ENCODE measurements around the gene GRAMD4. TPM values are rescaled to one million over a fixed set of nuclear protein-coding genes. Genes with fewer than 3 reads are reported as not detected.
"Not testable (repeated sequence)": the region's sequence is repeated elsewhere in the genome, so short reads cannot be mapped to it uniquely, and the experiment has no call there.

GRAMD4 gene
- total RNA-seq, 2 experiments from 2014 or later, result 46.9 to 52.4 TPM

- Histone ChIP-seq H3K4me1 (ENCODE audit: insufficient read depth, low read length, poor library complexity, severe bottlenecking) (no peaks in the 10 kb centered on the region), H2AFZ (ENCODE audit: low read length) (no peak overlapping the region), H3K79me2 (ENCODE audit: insufficient read depth, low read depth, low read length) (no peaks in the 10 kb centered on the region), H3K9me2 (ENCODE audit: insufficient read depth, low read length) (no peaks in the 10 kb centered on the region), H3K36me3 (ENCODE audit: insufficient read depth, low read length) (peaks cover 8% of the 10 kb centered on the region; the same call in 1 of the 2 replicates), H3K27ac (ENCODE audit: low read depth, low read length, poor library complexity, severe bottlenecking) (no peak overlapping the region), H3K4me2 (ENCODE audit: low read length) (no peak overlapping the region), H4K20me1 (ENCODE audit: insufficient read depth, low read length) (no peaks in the 10 kb centered on the region), H3K4me3 (ENCODE audit: low read depth, low read length, poor library complexity, severe bottlenecking) (no peak overlapping the region), H3K9me3 (ENCODE audit: low read length) (no peaks in the 10 kb centered on the region)
- CTCF ChIA-PET (ENCODE audit: unreplicated experiment), result no interaction called here
- no TSS peak for BruUV-seq (replicated peaks)
- TF ChIP-seq EZH2phosphoT487 (IDR thresholded peaks at IDR 0.05; ENCODE audit: borderline replicate concordance, low read depth, low read length), result no peak
- TF ChIP-seq CTCF (conservative IDR thresholded peaks at IDR 0.05; ENCODE audit: low read length), result no peak
- intact Hi-C loops (cut with micrococcal nuclease; ENCODE audit: unreplicated experiment), result no loop called here
- POLR2A ChIA-PET, result no interaction called here
- no peak for DNase-seq (ENCODE audit: low spot score)
Observed at GRCh38 chr22:46639843-46640242, 19.7 kb downstream of the GRAMD4 start.

- Histone ChIP-seq H3K27ac (ENCODE audit: low read depth, low read length, poor library complexity, severe bottlenecking) (no peak overlapping the region), H3K79me2 (ENCODE audit: insufficient read depth, low read depth, low read length) (no peaks in the 10 kb centered on the region), H3K36me3 (ENCODE audit: insufficient read depth, low read length) (peaks cover 8% of the 10 kb centered on the region; the same call in 1 of the 2 replicates), H3K9me2 (ENCODE audit: insufficient read depth, low read length) (no peaks in the 10 kb centered on the region), H3K4me2 (ENCODE audit: low read length) (no peak overlapping the region), H3K4me3 (ENCODE audit: low read depth, low read length, poor library complexity, severe bottlenecking) (no peak overlapping the region), H4K20me1 (ENCODE audit: insufficient read depth, low read length) (no peaks in the 10 kb centered on the region), H3K9me3 (ENCODE audit: low read length) (no peaks in the 10 kb centered on the region), H2AFZ (ENCODE audit: low read length) (no peak overlapping the region), H3K4me1 (ENCODE audit: insufficient read depth, low read length, poor library complexity, severe bottlenecking) (no peaks in the 10 kb centered on the region)
- CTCF ChIA-PET (ENCODE audit: unreplicated experiment), result no interaction called here
- POLR2A ChIA-PET, result no interaction called here
- intact Hi-C loops (cut with micrococcal nuclease; ENCODE audit: unreplicated experiment), result no loop called here
- no peak for TF ChIP-seq CTCF (conservative IDR thresholded peaks at IDR 0.05; ENCODE audit: low read length)
- no peak for DNase-seq (ENCODE audit: low spot score)
- no TSS peak for BruUV-seq (replicated peaks)
Observed at GRCh38 chr22:46640293-46641055, 20.3 kb downstream of the GRAMD4 start.

- DNase-seq (ENCODE audit: low spot score), result no peak
- Histone ChIP-seq H3K9me3 (ENCODE audit: low read length) (no peaks in the 10 kb centered on the region), H3K9me2 (ENCODE audit: insufficient read depth, low read length) (no peaks in the 10 kb centered on the region), H3K4me2 (ENCODE audit: low read length) (no peak overlapping the region), H2AFZ (ENCODE audit: low read length) (no peak overlapping the region), H3K4me3 (ENCODE audit: low read depth, low read length, poor library complexity, severe bottlenecking) (no peak overlapping the region), H3K27ac (ENCODE audit: low read depth, low read length, poor library complexity, severe bottlenecking) (no peak overlapping the region), H3K79me2 (ENCODE audit: insufficient read depth, low read depth, low read length) (no peaks in the 10 kb centered on the region), H3K4me1 (ENCODE audit: insufficient read depth, low read length, poor library complexity, severe bottlenecking) (no peaks in the 10 kb centered on the region), H3K36me3 (ENCODE audit: insufficient read depth, low read length) (peaks cover 8% of the 10 kb centered on the region; the same call in 1 of the 2 replicates), H4K20me1 (ENCODE audit: insufficient read depth, low read length) (no peaks in the 10 kb centered on the region)
- intact Hi-C loops (cut with micrococcal nuclease; ENCODE audit: unreplicated experiment), result no loop called here
- CTCF ChIA-PET (ENCODE audit: unreplicated experiment), result no interaction called here
- no TSS peak for BruUV-seq (replicated peaks)
- POLR2A ChIA-PET, result no interaction called here
- TF ChIP-seq EZH2phosphoT487 (IDR thresholded peaks at IDR 0.05; ENCODE audit: borderline replicate concordance, low read depth, low read length) (no peak), CTCF (conservative IDR thresholded peaks at IDR 0.05; ENCODE audit: low read length) (no peak)
Observed at GRCh38 chr22:46641811-46642266, 21.7 kb downstream of the GRAMD4 start.

- H3K9me2 ChIP-seq (ENCODE audit: insufficient read depth, low read length); H3K79me2 ChIP-seq (ENCODE audit: insufficient read depth, low read depth, low read length); H3K27ac ChIP-seq (ENCODE audit: low read depth, low read length, poor library complexity, severe bottlenecking); H3K9me3 ChIP-seq (ENCODE audit: low read length); POLR2A ChIA-PET; H4K20me1 ChIP-seq (ENCODE audit: insufficient read depth, low read length); DNase-seq (ENCODE audit: low spot score); intact Hi-C loops (cut with micrococcal nuclease; ENCODE audit: unreplicated experiment); H3K4me3 ChIP-seq (ENCODE audit: low read depth, low read length, poor library complexity, severe bottlenecking); CTCF ChIA-PET (ENCODE audit: unreplicated experiment); H3K4me1 ChIP-seq (ENCODE audit: insufficient read depth, low read length, poor library complexity, severe bottlenecking); BruUV-seq (replicated peaks); H3K36me3 ChIP-seq (ENCODE audit: insufficient read depth, low read length); H3K4me2 ChIP-seq (ENCODE audit: low read length); H2AFZ ChIP-seq (ENCODE audit: low read length): not testable (repeated sequence)
Observed at GRCh38 chr22:46642840-46643480, 22.8 kb downstream of the GRAMD4 start.
